ENCODE data around the gene APCDD1L.

DNA sequence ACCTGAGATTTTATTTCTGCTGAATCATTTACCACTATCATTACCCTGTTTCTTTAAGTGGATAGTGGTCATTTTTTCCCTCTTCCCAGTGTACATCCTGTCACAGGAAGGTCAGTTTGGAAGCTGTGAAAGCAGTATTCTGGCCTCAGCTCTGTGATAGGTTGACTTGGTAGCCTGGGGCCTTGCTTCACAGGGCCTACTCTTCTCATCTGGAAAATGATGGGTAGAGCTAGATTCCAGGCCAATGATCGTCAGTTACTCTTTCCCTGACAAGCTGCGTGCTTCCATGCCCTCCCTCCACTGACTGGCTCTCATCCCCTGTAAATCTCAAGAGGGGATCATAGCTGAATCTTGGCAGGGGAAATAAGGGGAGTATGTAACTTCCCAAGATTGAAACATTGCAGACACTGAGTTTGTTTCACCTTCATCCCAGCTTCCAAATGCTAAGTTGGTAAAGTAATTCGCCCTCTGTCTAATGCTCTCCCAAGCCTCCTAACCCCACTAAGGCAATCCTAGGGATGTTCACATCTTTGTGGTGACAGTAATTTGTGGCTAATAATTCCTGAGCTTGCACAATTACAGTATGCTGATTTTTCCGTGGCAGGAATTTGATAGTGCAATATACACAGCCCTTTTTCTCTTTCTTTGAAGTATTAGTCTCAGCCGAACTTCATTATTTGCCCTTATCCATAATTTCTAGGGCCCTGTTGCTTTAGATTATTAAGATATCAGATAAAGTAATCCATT lies 75.0 kb downstream of the APCDD1L start:
- TF ChIP-seq POLR2A (IDR thresholded peaks at IDR 0.05) = no peak
- TF ChIP-seq, protein P1, sequence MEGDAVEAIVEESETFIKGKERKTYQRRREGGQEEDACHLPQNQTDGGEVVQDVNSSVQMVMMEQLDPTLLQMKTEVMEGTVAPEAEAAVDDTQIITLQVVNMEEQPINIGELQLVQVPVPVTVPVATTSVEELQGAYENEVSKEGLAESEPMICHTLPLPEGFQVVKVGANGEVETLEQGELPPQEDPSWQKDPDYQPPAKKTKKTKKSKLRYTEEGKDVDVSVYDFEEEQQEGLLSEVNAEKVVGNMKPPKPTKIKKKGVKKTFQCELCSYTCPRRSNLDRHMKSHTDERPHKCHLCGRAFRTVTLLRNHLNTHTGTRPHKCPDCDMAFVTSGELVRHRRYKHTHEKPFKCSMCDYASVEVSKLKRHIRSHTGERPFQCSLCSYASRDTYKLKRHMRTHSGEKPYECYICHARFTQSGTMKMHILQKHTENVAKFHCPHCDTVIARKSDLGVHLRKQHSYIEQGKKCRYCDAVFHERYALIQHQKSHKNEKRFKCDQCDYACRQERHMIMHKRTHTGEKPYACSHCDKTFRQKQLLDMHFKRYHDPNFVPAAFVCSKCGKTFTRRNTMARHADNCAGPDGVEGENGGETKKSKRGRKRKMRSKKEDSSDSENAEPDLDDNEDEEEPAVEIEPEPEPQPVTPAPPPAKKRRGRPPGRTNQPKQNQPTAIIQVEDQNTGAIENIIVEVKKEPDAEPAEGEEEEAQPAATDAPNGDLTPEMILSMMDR (IDR thresholded peaks at IDR 0.05) = no peak
